WTC11 (cell line): ENCODE data around the gene NCCRP1. TPM values are rescaled to one million over a fixed set of nuclear protein-coding genes. Genes with fewer than 3 reads are reported as not detected.

Experiments
- ATAC-seq: fragments of 200-7000 bp; cut with Tn5 transposase; 2 replicates; pipeline ENCODE4 v1.10.0; 2021; ENCODE audit warnings: mild to moderate bottlenecking, moderate library complexity
- CTCF ChIA-PET: fragments of 300-600 bp; sonication (Branson Sonifier 250); formaldehyde crosslinking; loops from one replicate; lab custom pipeline; 2021; ENCODE audit warnings: antibody characterized with exemption; lab: Charles Lee
- POLR2A ChIA-PET: fragments of 350-600 bp; sonication (Branson Sonifier 250); formaldehyde crosslinking; loops from one replicate; lab custom pipeline; 2021; ENCODE audit warnings: antibody characterized with exemption; lab: Charles Lee
- DNase-seq: peaks from one replicate; pipeline ENCODE4 v3.0.0; 2021; ENCODE audit warnings: low spot score
- H3K27ac Mint-ChIP-seq: 2 replicates; pipeline ENCODE4 v1.8.0; 2021; ENCODE audit warnings: mixed read lengths
- H3K27me3 Mint-ChIP-seq: 2 replicates; pipeline ENCODE4 v1.8.0; 2021; ENCODE audit warnings: low read depth, mild to moderate bottlenecking, moderate library complexity, mixed read lengths
- H3K36me3 Mint-ChIP-seq: 2 replicates; pipeline ENCODE4 v1.8.0; 2021; ENCODE audit warnings: mixed read lengths
- H3K4me1 Mint-ChIP-seq: 2 replicates; pipeline ENCODE4 v1.8.0; 2022; ENCODE audit warnings: mixed read lengths
- H3K4me3 Mint-ChIP-seq: 2 replicates; pipeline ENCODE4 v1.8.0; 2021; ENCODE audit warnings: mild to moderate bottlenecking, moderate library complexity, mixed read lengths
- H3K9me3 Mint-ChIP-seq: 2 replicates; pipeline ENCODE4 v1.8.0; 2021; ENCODE audit warnings: mixed read lengths
- ATF1 ChIP-seq: sonication (generic); formaldehyde crosslinking; IDR thresholded peaks from 2 replicates; pipeline ENCODE4 v1.8.1; 2023; ENCODE audit warnings: mild to moderate bottlenecking, moderate library complexity, missing genetic modification reagents
- CREM ChIP-seq: sonication (generic); formaldehyde crosslinking; IDR thresholded peaks from 2 replicates; pipeline ENCODE4 v1.8.1; 2022; ENCODE audit warnings: mild to moderate bottlenecking, missing genetic modification reagents, moderate library complexity
- FOXP1 ChIP-seq: sonication (generic); formaldehyde crosslinking; IDR thresholded peaks from 2 replicates; pipeline ENCODE4 v1.8.0; 2022; ENCODE audit warnings: missing genetic modification reagents, mild to moderate bottlenecking, moderate library complexity, borderline replicate concordance
- RELA ChIP-seq: sonication (generic); formaldehyde crosslinking; IDR thresholded peaks from 2 replicates; pipeline ENCODE4 v1.8.1; 2022; ENCODE audit warnings: missing genetic modification reagents, mild to moderate bottlenecking, borderline replicate concordance
- SMAD4 ChIP-seq: sonication (generic); formaldehyde crosslinking; IDR thresholded peaks from 2 replicates; pipeline ENCODE4 v1.8.0; 2022; ENCODE audit warnings: mild to moderate bottlenecking, missing genetic modification reagents
- TEAD1 ChIP-seq: sonication (generic); formaldehyde crosslinking; IDR thresholded peaks from 2 replicates; pipeline ENCODE4 v1.8.0; 2022; ENCODE audit warnings: mild to moderate bottlenecking, missing genetic modification reagents
- ZMAT4 ChIP-seq: fragments of 250-450 bp; sonication (Bioruptor Pico); IDR thresholded peaks from 2 replicates; pipeline ENCODE4 v1.9.0; 2021; ENCODE audit warnings: mild to moderate bottlenecking
- ZNF317 ChIP-seq: sonication (generic); formaldehyde crosslinking; IDR thresholded peaks from 2 replicates; pipeline ENCODE4 v1.8.1; 2023; ENCODE audit warnings: low read depth, mild to moderate bottlenecking, moderate library complexity, missing genetic modification reagents, borderline replicate concordance
- total RNA-seq: library from RNA; stranded (reverse); gene quantifications from 3 replicates; pipeline ENCODE4 v1.2.3, GENCODE V29; 2021
- TF ChIP-seq, protein P1 (sequence below): fragments of 250-450 bp; sonication (Bioruptor Pico); IDR thresholded peaks from 2 replicates; pipeline ENCODE4 v1.9.0; 2021; ENCODE audit warnings: mild to moderate bottlenecking, borderline replicate concordance
- TF ChIP-seq, protein P2 (sequence below): sonication (generic); formaldehyde crosslinking; IDR thresholded peaks from 2 replicates; pipeline ENCODE4 v1.8.0; 2022; ENCODE audit warnings: mild to moderate bottlenecking, missing genetic modification reagents
- TF ChIP-seq, protein P3 (sequence below): sonication (generic); formaldehyde crosslinking; IDR thresholded peaks from 2 replicates; pipeline ENCODE4 v1.8.1; 2023; ENCODE audit warnings: mild to moderate bottlenecking, moderate library complexity, missing genetic modification reagents
- TF ChIP-seq, protein P4 (sequence below): sonication (generic); formaldehyde crosslinking; IDR thresholded peaks from 2 replicates; pipeline ENCODE4 v1.8.1; 2022; ENCODE audit warnings: missing genetic modification reagents, borderline replicate concordance
- TF ChIP-seq, protein P5 (sequence below): sonication (generic); formaldehyde crosslinking; conservative IDR thresholded peaks from 2 replicates; pipeline ENCODE4 v1.8.1; 2022; ENCODE audit warnings: mild to moderate bottlenecking, missing genetic modification reagents

The NCCRP1 gene
- total RNA-seq, 1 experiment from 2014 or later: 2.0 TPM

- TF ChIP-seq, protein P1, sequence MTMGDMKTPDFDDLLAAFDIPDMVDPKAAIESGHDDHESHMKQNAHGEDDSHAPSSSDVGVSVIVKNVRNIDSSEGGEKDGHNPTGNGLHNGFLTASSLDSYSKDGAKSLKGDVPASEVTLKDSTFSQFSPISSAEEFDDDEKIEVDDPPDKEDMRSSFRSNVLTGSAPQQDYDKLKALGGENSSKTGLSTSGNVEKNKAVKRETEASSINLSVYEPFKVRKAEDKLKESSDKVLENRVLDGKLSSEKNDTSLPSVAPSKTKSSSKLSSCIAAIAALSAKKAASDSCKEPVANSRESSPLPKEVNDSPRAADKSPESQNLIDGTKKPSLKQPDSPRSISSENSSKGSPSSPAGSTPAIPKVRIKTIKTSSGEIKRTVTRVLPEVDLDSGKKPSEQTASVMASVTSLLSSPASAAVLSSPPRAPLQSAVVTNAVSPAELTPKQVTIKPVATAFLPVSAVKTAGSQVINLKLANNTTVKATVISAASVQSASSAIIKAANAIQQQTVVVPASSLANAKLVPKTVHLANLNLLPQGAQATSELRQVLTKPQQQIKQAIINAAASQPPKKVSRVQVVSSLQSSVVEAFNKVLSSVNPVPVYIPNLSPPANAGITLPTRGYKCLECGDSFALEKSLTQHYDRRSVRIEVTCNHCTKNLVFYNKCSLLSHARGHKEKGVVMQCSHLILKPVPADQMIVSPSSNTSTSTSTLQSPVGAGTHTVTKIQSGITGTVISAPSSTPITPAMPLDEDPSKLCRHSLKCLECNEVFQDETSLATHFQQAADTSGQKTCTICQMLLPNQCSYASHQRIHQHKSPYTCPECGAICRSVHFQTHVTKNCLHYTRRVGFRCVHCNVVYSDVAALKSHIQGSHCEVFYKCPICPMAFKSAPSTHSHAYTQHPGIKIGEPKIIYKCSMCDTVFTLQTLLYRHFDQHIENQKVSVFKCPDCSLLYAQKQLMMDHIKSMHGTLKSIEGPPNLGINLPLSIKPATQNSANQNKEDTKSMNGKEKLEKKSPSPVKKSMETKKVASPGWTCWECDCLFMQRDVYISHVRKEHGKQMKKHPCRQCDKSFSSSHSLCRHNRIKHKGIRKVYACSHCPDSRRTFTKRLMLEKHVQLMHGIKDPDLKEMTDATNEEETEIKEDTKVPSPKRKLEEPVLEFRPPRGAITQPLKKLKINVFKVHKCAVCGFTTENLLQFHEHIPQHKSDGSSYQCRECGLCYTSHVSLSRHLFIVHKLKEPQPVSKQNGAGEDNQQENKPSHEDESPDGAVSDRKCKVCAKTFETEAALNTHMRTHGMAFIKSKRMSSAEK (CRISPR knock-in tag): no peak
- TF ChIP-seq, protein P2, sequence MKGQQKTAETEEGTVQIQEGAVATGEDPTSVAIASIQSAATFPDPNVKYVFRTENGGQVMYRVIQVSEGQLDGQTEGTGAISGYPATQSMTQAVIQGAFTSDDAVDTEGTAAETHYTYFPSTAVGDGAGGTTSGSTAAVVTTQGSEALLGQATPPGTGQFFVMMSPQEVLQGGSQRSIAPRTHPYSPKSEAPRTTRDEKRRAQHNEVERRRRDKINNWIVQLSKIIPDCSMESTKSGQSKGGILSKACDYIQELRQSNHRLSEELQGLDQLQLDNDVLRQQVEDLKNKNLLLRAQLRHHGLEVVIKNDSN (CRISPR knock-in tag): peak; percentile 59
- TF ChIP-seq, protein P3, sequence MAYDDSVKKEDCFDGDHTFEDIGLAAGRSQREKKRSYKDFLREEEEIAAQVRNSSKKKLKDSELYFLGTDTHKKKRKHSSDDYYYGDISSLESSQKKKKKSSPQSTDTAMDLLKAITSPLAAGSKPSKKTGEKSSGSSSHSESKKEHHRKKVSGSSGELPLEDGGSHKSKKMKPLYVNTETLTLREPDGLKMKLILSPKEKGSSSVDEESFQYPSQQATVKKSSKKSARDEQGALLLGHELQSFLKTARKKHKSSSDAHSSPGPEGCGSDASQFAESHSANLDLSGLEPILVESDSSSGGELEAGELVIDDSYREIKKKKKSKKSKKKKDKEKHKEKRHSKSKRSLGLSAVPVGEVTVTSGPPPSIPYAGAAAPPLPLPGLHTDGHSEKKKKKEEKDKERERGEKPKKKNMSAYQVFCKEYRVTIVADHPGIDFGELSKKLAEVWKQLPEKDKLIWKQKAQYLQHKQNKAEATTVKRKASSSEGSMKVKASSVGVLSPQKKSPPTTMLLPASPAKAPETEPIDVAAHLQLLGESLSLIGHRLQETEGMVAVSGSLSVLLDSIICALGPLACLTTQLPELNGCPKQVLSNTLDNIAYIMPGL (CRISPR knock-in tag): peak; percentile 73
- TF ChIP-seq, all 79 proteins: peak for 23
Observed at GRCh38 chr19:39247701-39248664, 51.2 kb downstream of the NCCRP1 start (continued).

- no peaks in the 10 kb centered on the region for H3K9me3 Mint-ChIP-seq
- peak within 1 kb of the TSS; percentile 46 for H3K4me3 Mint-ChIP-seq
- H3K27ac Mint-ChIP-seq: no peak within 1 kb of the TSS
- no peaks in the 10 kb centered on the region for H3K4me1 Mint-ChIP-seq
- CTCF ChIA-PET: interaction anchor here (0.6 to 0.7 kb wide), 2 partner anchors 16 to 72 kb away, joined by 3 read pairs; partner anchors contain the start of gene LRFN1
- ATAC-seq: no peak
- POLR2A ChIA-PET: no interaction called here
- H3K27me3 Mint-ChIP-seq: peaks cover 71% of the 10 kb centered on the region
- no peaks in the 10 kb centered on the region for H3K36me3 Mint-ChIP-seq
- TF ChIP-seq TEAD1 (CRISPR knock-in tag) (no peak), ATF1 (no peak), SMAD4 (CRISPR knock-in tag) (no peak), RELA (no peak), ZMAT4 (no peak), CREM (CRISPR knock-in tag) (no peak), FOXP1 (CRISPR knock-in tag) (no peak), ZNF317 (CRISPR knock-in tag) (no peak)
- TF ChIP-seq, protein P4, sequence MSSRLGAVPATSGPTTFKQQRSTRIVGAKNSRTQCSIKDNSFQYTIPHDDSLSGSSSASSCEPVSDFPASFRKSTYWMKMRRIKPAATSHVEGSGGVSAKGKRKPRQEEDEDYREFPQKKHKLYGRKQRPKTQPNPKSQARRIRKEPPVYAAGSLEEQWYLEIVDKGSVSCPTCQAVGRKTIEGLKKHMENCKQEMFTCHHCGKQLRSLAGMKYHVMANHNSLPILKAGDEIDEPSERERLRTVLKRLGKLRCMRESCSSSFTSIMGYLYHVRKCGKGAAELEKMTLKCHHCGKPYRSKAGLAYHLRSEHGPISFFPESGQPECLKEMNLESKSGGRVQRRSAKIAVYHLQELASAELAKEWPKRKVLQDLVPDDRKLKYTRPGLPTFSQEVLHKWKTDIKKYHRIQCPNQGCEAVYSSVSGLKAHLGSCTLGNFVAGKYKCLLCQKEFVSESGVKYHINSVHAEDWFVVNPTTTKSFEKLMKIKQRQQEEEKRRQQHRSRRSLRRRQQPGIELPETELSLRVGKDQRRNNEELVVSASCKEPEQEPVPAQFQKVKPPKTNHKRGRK (CRISPR knock-in tag): no peak
- TF ChIP-seq, protein P5, sequence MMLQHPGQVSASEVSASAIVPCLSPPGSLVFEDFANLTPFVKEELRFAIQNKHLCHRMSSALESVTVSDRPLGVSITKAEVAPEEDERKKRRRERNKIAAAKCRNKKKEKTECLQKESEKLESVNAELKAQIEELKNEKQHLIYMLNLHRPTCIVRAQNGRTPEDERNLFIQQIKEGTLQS (CRISPR knock-in tag): no peak
- no peak for DNase-seq
Observed at GRCh38 chr19:39248806-39249205, 52.0 kb downstream of the NCCRP1 start, which contains the start of gene IFNL4. TSS of gene IFNL4 (minus strand) at chr19:39248856.
